OCI-LY3 (cell line): Measurements from ENCODE around the gene ZNF263.
A peak's percentile ranks its signal among the peaks of the same experiment; 100 is the strongest.

ENCODE experiments used
- H2AFZ ChIP-seq: fragments of 200-600, 300-600 bp; shearing (Covaris generic); 2 replicates; pipeline ENCODE4 v1.6.0; 2014; ENCODE audit warnings: antibody characterized with exemption, low read depth, low read length
- H3K27ac ChIP-seq: fragments of 200-600, 300-600 bp; sonication (generic); 2 replicates; pipeline ENCODE4 v1.5.1; 2014; ENCODE audit warnings: mild to moderate bottlenecking, low read length, moderate library complexity, mixed read lengths
- H3K27me3 ChIP-seq: fragments of 200-600, 300-600 bp; sonication (generic); 2 replicates; pipeline ENCODE4 v1.6.1; 2014; ENCODE audit warnings: low read depth, low read length, mixed read lengths
- H3K36me3 ChIP-seq: fragments of 200-600, 300-600 bp; sonication (generic); replicated peaks from 2 replicates; pipeline ENCODE3; 2014; ENCODE audit warnings: low read depth, low read length, mixed read lengths
- H3K4me1 ChIP-seq: fragments of 300-600, 200-600 bp; sonication (generic); 2 replicates; pipeline ENCODE4 v1.6.1; 2014; ENCODE audit warnings: low read length, mixed read lengths
- H3K4me2 ChIP-seq: fragments of 200-600, 300-600 bp; sonication (generic); 2 replicates; pipeline ENCODE4 v1.6.1; 2014; ENCODE audit warnings: low read length, mixed read lengths
- H3K4me3 ChIP-seq: fragments of 300-600, 200-600 bp; sonication (generic); 2 replicates; pipeline ENCODE4 v1.5.1; 2014; ENCODE audit warnings: antibody characterized with exemption, mild to moderate bottlenecking, low read length, moderate library complexity
- H3K79me2 ChIP-seq: fragments of 300-600, 200-600 bp; shearing (Covaris generic); 2 replicates; pipeline ENCODE4 v1.6.1; 2014; ENCODE audit warnings: mild to moderate bottlenecking, low read length, mixed read lengths
- H3K9ac ChIP-seq: fragments of 300-600, 200-600 bp; shearing (Covaris generic); 2 replicates; pipeline ENCODE4 v1.6.0; 2014; ENCODE audit warnings: mild to moderate bottlenecking, low read length, moderate library complexity
- H3K9me3 ChIP-seq: fragments of 200-600, 300-600 bp; shearing (Covaris generic); 2 replicates; pipeline ENCODE4 v1.6.1; 2014; ENCODE audit warnings: low read length, mixed read lengths; ENCODE audit not compliant: insufficient read depth
- H4K20me1 ChIP-seq: fragments of 200-600, 300-600 bp; sonication (generic); 2 replicates; pipeline ENCODE4 v1.6.1; 2016; ENCODE audit warnings: low read length, mixed read lengths; ENCODE audit not compliant: insufficient read depth
- CTCF ChIP-seq: fragments of 200-600, 300-600 bp; sonication (generic); IDR thresholded peaks from 2 replicates; pipeline ENCODE4 v1.5.1; 2014; ENCODE audit warnings: antibody characterized with exemption, low read length, low read depth
- EZH2phosphoT487 ChIP-seq: fragments of 200-600 bp; shearing (Covaris generic); IDR thresholded peaks from 2 replicates; pipeline ENCODE4 v1.6.1; 2018; ENCODE audit warnings: antibody characterized with exemption, mixed run types, low read depth

Gene ZNF263

GRCh38 chr16:3295209-3295608 is 11.9 kb downstream of the ZNF263 start:
- peaks cover 32% of the 10 kb centered on the region for H3K79me2 ChIP-seq
- H3K36me3 ChIP-seq = peaks cover 69% of the 10 kb centered on the region
- TF ChIP-seq EZH2phosphoT487 (no peak), CTCF (no peak)
- no peaks in the 10 kb centered on the region for H4K20me1 ChIP-seq
- peaks cover 21% of the 10 kb centered on the region for H3K9me3 ChIP-seq
- H3K27me3 ChIP-seq = no peaks in the 10 kb centered on the region
- no peak overlapping the region for H3K4me3 ChIP-seq
- H3K9ac ChIP-seq = no peak overlapping the region
- H3K27ac ChIP-seq = no peak overlapping the region
- H2AFZ ChIP-seq = no peak overlapping the region
- no peaks in the 10 kb centered on the region for H3K4me1 ChIP-seq
- no peak overlapping the region for H3K4me2 ChIP-seq

- H3K4me3 ChIP-seq = no peak overlapping the region
- peaks cover 16% of the 10 kb centered on the region; the same call in 1 of the 2 replicates for H3K9me3 ChIP-seq
- H3K36me3 ChIP-seq = peaks cover 69% of the 10 kb centered on the region
- H2AFZ ChIP-seq = no peak overlapping the region
- no peak overlapping the region for H3K4me2 ChIP-seq
- no peaks in the 10 kb centered on the region for H3K27me3 ChIP-seq
- no peaks in the 10 kb centered on the region for H4K20me1 ChIP-seq
- H3K79me2 ChIP-seq = peaks cover 26% of the 10 kb centered on the region
- H3K9ac ChIP-seq = no peak overlapping the region
- H3K4me1 ChIP-seq = no peaks in the 10 kb centered on the region
- TF ChIP-seq CTCF (no peak), EZH2phosphoT487 (no peak)
- no peak overlapping the region for H3K27ac ChIP-seq
These were observed 12.5 kb downstream of the ZNF263 start for GRCh38 chr16:3295783-3296182.

- Histone ChIP-seq H3K27ac (no peak overlapping the region), H3K4me2 (no peak overlapping the region), H2AFZ (no peak overlapping the region), H3K9ac (no peak overlapping the region), H3K4me1 (no peaks in the 10 kb centered on the region; the same call in 1 of the 2 replicates), H3K9me3 (0 out of 2 replicates have a peak, but pooled peaks cover 12% of the 10 kb centered on the region), H3K36me3 (peaks cover 37% of the 10 kb centered on the region), H4K20me1 (no peaks in the 10 kb centered on the region), H3K27me3 (no peaks in the 10 kb centered on the region), H3K79me2 (peaks cover 4% of the 10 kb centered on the region; the same call in 1 of the 2 replicates), H3K4me3 (no peak overlapping the region)
- TF ChIP-seq CTCF = no peak
- no peak for TF ChIP-seq EZH2phosphoT487
These were observed 21.1 kb downstream of the ZNF263 start for GRCh38 chr16:3304370-3304769.

GRCh38 chr16:3305109-3306068 is 22.1 kb downstream of the ZNF263 start, which contains the start of the genes TIGD7 and ZNF75A:
Gene TIGD7 (minus strand): TSS chr16:3305430. CDS start chr16:3300614, 4,816 bp downstream.
Gene ZNF75A (plus strand): TSS chr16:3305497. CDS start chr16:3308429, 2,932 bp downstream.
- H3K36me3 ChIP-seq = peaks cover 27% of the 10 kb centered on the region
- H3K27me3 ChIP-seq = no peaks in the 10 kb centered on the region
- peak within 1 kb of the TSS; percentile 18; the same call in 1 of the 2 replicates for H3K27ac ChIP-seq
- no peaks in the 10 kb centered on the region for H4K20me1 ChIP-seq
- H3K9ac ChIP-seq = peak within 1 kb of the TSS; percentile 54; the same call in 1 of the 2 replicates
- 0 out of 2 replicates have a peak, but pooled peaks cover 12% of the 10 kb centered on the region for H3K9me3 ChIP-seq
- peak within 1 kb of the TSS; percentile 81 for H3K4me3 ChIP-seq
- H3K79me2 ChIP-seq = peaks cover 4% of the 10 kb centered on the region; the same call in 1 of the 2 replicates
- H2AFZ ChIP-seq = peak within 1 kb of the TSS; percentile 64
- TF ChIP-seq CTCF = no peak
- no peak for TF ChIP-seq EZH2phosphoT487
- no peaks in the 10 kb centered on the region; the same call in 1 of the 2 replicates for H3K4me1 ChIP-seq
- peak within 1 kb of the TSS; percentile 71 for H3K4me2 ChIP-seq
